GM19351 (cell line): ENCODE results near the gene VMAC.

Experiments
- ATAC-seq: cut with Tn5 transposase; IDR thresholded peaks from one replicate; pipeline ENCODE4 v1.9.1; 2021; ENCODE audit warnings: mild to moderate bottlenecking, moderate library complexity; ENCODE audit not compliant: unreplicated experiment

VMAC gene

DNA sequence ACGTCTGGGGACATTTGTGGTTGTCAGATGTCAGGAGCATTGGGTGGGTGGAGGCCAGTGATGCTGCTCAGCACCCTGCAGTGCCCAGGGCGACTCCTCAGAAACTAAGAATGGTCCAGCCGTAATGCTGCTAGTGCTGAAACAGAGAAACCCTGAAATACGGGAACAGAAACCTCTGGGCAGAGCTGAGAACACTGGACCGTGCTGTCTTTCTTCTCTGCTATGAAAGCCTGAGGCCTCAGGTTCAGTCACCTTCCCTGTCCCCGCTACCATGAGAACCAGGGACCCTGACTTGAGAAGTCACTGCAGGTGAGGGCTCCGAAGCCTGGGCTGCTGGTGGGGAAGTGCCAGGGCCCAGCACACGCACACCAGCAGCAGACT, 22.8 kb downstream of the VMAC start:
- ATAC-seq, result peak; percentile 64

- ATAC-seq, result no peak
These were observed 24.5 kb downstream of the VMAC start for GRCh38 chr19:5929179-5929578.

- no peak for ATAC-seq
These were observed 25.0 kb downstream of the VMAC start for GRCh38 chr19:5929625-5930024.

GRCh38 chr19:5931251-5931650, 26.6 kb downstream of the VMAC start:
- no peak for ATAC-seq

- no peak for ATAC-seq
These were observed 27.5 kb downstream of the VMAC start for GRCh38 chr19:5932146-5932545.

- no peak for ATAC-seq
These were observed 28.1 kb downstream of the VMAC start for GRCh38 chr19:5932609-5933262.

GRCh38 chr19:5933391-5934068, 28.9 kb downstream of the VMAC start:
- no peak for ATAC-seq

DNA sequence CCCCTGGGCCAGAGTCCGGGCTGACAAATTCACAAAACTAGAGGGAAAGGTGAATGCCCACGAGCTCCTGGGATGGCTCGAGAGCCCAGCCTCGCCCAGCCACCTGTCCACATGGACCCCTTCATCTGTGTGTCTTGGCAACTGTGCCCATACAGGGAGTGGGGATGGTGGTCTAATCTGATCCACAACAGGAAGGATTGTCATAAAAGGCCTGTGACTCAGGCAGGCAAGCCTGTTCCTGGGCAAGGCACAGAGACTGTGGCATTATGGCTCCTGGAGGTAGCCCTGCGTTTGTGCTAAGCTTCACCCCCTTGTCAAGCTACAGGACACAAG, 29.4 kb downstream of the VMAC start:
- no peak for ATAC-seq

DNA sequence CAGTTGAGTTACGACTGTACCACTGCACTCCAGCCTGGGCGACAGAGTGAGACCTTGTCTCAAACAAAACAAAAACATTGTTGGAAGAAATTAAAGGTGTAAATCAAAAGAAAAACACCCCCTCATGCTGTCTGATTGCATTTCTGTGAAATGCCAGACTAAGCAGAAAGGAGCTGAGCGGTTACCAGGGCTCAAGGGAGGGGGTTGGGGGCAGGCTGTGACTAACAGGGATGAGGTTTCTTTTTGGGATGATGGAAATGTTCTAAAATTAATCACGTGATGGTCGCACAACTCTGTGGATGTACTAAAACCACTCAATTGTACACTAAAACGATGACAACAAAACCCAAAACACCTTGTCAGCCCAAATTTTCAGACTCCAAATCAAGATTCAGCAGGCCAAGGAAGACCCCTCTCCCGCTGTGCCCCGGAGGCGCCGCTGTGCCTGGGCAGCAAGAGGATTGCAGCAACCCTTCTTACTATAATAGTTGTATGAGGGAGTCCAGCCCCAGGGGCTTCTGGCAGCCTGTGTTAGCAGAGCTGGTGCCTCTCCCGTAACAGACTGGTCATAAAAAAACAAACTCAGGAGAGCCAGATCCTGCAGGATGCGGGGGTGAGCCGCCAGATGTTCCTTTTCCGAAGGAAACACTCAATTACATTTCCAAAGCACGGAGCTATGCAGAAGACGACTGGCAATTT, 30.3 kb downstream of the VMAC start:
- no peak for ATAC-seq

GRCh38 chr19:5935473-5936291, 31.0 kb downstream of the VMAC start:
- no peak for ATAC-seq

DNA sequence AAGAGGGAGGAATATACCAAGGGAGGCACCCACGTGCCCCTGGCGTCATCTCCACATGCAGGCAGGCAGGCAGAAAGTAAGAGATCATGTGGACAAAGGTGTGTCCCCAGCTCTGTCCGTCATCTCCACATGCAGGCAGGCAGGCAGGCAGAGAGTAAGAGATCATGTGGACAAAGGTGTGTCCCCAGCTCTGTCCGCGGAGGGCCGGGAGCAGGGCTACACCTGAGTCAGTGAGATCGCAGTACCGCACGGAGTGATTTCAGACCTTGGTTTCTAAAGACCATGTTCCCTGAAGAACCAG, 31.6 kb downstream of the VMAC start:
- ATAC-seq, result no peak

DNA sequence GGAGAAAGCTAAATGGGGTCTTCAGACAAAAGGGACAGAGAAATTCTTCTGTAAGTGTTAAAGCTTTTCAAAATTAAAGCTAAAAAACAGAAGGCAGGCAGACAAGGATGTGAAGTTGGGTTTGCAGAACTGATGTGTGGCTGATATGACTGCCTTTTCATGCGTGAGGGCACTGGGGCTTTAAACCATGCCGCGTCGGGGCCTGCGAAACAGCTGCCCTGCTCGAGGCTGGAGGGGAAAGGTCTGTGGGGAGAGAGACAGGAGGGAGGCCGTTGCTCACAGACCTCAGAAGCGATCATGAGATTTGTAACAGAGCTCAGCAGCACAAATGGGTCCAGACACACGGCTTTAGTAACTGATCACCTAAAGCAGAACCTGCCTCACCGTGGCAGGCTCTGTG, 32.9 kb downstream of the VMAC start:
- ATAC-seq, result no peak

DNA sequence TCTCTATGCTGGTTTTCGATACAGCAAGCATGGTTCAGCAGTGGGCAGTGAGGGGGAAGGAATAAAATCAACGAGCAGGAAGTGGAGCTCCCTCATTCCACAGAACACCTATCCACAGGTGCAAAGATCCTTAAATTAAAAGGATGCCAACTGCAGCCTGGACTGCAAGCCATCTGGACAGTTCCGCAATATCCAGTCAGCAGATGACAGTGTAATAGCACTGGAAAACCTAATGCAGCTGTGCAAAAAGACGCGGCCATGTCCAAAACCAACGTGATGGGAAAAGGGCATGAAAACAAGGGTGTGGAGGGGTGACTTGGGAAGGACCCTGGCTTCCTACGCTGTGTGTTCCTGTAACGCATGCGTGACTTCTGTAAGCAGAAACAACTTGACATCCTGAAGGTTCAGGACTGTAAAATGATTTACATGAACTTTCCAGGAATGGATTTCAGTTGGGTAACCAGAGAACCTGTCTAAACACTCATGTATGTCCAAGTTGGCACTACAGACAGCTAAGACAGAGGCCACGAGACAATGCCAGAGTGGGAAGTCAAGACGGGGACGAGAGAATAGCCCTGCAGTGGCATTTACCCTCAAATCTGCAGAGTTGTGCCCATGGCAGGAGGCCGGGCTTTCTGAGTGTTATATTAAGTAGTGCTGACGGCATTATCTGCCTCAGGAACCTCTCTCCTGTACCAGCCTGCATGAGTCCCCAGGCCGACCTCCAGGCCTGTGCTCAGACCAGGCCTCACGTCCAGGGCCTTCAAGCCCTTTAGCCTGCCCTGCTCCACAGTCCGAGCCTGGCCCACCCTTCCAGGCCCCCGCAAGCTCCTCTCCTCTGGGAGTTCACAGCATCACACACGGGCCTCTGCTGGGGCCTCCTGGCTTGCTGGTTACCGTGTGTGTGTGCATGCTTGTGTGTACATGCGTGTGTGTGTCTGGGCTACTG, 35.9 kb downstream of the VMAC start:
- no peak for ATAC-seq

DNA sequence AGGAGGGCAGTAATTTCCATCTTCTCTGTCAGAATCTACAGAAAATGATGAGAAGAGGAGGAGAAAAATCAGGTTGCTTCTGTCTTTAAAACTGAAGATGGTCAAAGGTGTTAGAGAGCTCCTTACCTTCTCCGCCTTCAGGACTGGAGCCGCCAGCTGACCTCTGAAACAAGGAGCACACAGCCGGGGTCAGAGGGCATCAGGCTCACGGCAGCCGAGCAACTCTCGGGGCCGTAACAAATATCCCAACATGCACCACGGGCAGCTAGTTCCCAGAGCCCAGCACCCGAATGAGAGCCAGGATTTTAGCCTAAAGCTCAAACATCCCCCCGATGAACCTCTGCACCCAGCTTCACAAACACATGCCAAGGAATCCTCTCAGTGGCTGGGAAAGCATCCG, 37.0 kb downstream of the VMAC start:
- no peak for ATAC-seq

- no peak for ATAC-seq
These were observed 38.4 kb downstream of the VMAC start for GRCh38 chr19:5943045-5943444.

DNA sequence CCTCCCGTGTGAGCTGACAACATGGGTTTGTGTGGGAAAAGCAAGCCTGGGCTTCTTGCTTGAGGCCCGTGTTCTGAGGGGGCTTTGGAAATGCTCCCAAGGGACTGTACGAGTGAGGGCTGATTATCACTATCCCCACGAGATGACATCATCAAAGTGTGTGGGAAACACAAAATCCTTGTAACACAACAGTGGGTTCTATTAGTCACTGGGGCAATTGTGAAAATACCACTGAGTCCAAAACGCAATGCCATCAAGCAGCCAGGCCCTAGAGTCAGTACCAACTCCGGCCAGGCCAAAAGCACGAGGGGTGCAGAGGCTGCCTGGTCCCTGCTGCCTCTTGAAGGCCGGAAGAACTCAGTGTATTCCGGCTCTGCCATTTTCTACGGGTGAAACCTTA, 39.0 kb downstream of the VMAC start:
- no peak for ATAC-seq

DNA sequence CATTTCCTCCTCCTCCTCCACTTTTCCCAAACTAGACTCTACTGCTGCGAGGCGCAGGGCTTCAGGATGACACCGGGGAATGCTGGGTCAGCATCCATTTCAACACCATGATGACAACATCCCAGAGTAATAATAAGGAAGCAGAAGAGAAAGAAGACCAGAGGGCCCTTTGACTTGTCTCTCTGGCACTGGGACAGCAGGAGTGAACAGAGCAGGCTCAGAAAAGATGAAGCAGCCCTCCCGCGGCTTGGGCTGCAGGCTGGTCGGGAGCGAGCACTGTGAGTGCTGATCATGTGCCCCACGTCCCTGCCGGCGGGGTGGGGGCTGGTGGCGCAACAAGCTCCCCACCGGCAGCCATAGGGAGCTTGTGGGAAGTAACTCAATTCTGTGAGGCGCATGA, 42.8 kb downstream of the VMAC start:
- ATAC-seq, result no peak

DNA sequence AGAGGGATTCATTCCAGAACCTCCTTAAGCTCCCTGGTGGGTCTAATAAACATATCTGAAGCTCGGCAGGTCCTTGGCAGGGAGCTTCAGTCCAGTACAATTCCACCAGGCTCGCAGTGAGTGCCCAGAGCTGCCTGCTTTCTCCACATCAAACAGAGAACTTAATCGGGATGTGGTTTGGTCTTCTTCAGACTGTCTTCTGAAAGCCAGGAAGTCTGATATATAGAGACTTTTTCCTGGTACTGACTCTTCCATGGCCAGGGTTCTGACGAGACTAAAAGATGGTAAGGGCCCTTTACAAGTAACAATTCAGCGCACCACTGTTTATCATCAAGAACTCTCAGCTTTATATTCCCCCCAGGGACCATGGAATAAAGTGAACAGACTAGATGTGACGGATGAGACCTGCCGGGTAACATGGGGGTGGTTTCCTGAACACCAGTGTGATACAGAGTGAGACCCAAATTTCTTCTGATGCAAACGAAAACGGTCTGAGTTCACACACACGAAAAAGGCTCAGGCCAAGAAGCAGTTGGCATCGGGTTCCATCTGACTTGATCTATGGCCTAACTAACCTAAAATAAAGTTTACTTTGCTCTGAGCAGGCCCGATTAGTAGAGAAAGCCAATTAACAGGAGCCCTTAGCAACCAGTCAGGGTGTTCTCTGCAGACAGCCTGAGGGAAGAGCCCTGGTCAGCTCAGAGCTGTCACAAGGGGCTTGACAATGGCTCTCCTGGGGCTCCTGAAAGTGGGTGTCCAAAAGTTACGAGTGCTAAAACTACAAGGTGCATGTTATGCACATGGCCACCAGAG, 44.3 kb downstream of the VMAC start:
- no peak for ATAC-seq

DNA sequence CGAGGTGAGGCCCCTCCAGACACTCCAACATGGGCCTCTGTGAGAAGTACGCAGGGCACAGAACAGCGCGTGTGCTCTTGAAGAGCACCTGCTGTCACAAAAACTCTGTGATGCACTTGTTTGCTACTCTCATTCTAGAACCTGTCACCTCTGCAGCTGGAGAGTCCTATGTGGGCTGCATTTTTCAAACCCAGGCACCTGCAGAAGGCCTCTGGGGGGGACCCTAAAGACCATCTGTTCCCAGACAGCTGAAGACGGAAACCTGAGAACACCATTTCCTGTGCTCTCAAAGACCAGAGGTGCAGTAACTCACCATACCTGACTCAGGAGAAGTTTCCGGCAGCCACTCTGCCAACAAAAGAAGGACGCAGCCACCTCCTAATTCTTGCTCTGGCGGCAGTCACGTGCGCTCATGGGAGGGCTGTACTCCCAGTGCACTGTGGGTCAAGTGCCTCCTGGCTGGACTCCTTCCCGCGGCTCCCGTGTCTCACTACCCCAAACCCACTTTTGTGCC, 45.2 kb downstream of the VMAC start:
- ATAC-seq, result no peak

- no peak for ATAC-seq
These were observed 46.1 kb downstream of the VMAC start for GRCh38 chr19:5950741-5951140.
